ENCODE results near the gene REC8. TPM values are rescaled to one million over a fixed set of nuclear protein-coding genes. Genes with fewer than 3 reads are reported as not detected.
A peak's percentile ranks its signal among the peaks of the same experiment; 100 is the strongest.

REC8 gene
- total RNA-seq, 1 donor from 2014 or later: 46.4 TPM

GRCh38 chr14:24196071-24197055 is 24.5 kb downstream of the REC8 start:
- H4K20me1 ChIP-seq (ENCODE audit: insufficient read depth, low read length): peaks cover 5% of the 10 kb centered on the region
- H3K27me3 ChIP-seq (ENCODE audit: insufficient read depth, low read length): no peaks in the 10 kb centered on the region
- Mint-ChIP-seq H3K9me3 (ENCODE audit: unreplicated experiment) (peaks cover 4% of the 10 kb centered on the region), H3K27me3 (ENCODE audit: low read depth, unreplicated experiment) (no peaks in the 10 kb centered on the region), H3K4me3 (ENCODE audit: unreplicated experiment) (peak overlapping the region; percentile 96), H3K4me1 (ENCODE audit: low read depth, unreplicated experiment) (peaks cover 16% of the 10 kb centered on the region), H3K36me3 (ENCODE audit: low read depth, unreplicated experiment) (peaks cover 23% of the 10 kb centered on the region), H3K27ac (ENCODE audit: unreplicated experiment) (peak overlapping the region; percentile 94)
- peaks cover 58% of the 10 kb centered on the region for H3K79me2 ChIP-seq (ENCODE audit: insufficient read depth, low read length)
- peaks cover 15% of the 10 kb centered on the region for H3K36me3 ChIP-seq (ENCODE audit: insufficient read depth, low read length)
- H3K9me3 ChIP-seq (ENCODE audit: insufficient read depth, low read depth, low read length): peaks cover 2% of the 10 kb centered on the region
- H3K27ac ChIP-seq (ENCODE audit: low read depth, low read length): peak overlapping the region; percentile 97
- peak overlapping the region; percentile 69 for H3K4me3 ChIP-seq (ENCODE audit: insufficient read depth, low read depth, low read length)
- DNase-seq (ENCODE audit: low read depth) (peak; percentile 24), FAIRE-seq (no peak)
- peaks cover 5% of the 10 kb centered on the region for H3K4me1 ChIP-seq (ENCODE audit: insufficient read depth, low read length)
- TF ChIP-seq CTCF (IDR thresholded peaks at IDR 0.05; ENCODE audit: insufficient read depth, low read depth, low read length) (no peak), EZH2 (IDR thresholded peaks at IDR 0.05; ENCODE audit: insufficient read depth, low read length) (no peak)
- H2AFZ ChIP-seq (ENCODE audit: low read depth, low read length): peak overlapping the region; percentile 93
- peak overlapping the region; percentile 95 for H3K4me2 ChIP-seq (ENCODE audit: low read length)
- H3K9ac ChIP-seq (ENCODE audit: low read length): peak overlapping the region; percentile 99

GRCh38 chr14:24197056-24197450 is 25.2 kb downstream of the REC8 start:
- H3K36me3 ChIP-seq (ENCODE audit: insufficient read depth, low read length): peaks cover 15% of the 10 kb centered on the region
- H3K4me2 ChIP-seq (ENCODE audit: low read length): peak overlapping the region; percentile 95
- H3K9ac ChIP-seq (ENCODE audit: low read length): no peak overlapping the region
- H3K79me2 ChIP-seq (ENCODE audit: insufficient read depth, low read length): peaks cover 51% of the 10 kb centered on the region
- no peak overlapping the region for H3K4me3 ChIP-seq (ENCODE audit: insufficient read depth, low read depth, low read length)
- Mint-ChIP-seq H3K4me1 (ENCODE audit: low read depth, unreplicated experiment) (peaks cover 16% of the 10 kb centered on the region), H3K27ac (ENCODE audit: unreplicated experiment) (peak overlapping the region; percentile 35), H3K36me3 (ENCODE audit: low read depth, unreplicated experiment) (peaks cover 27% of the 10 kb centered on the region), H3K9me3 (ENCODE audit: unreplicated experiment) (peaks cover 4% of the 10 kb centered on the region), H3K4me3 (ENCODE audit: unreplicated experiment) (peak overlapping the region; percentile 96), H3K27me3 (ENCODE audit: low read depth, unreplicated experiment) (no peaks in the 10 kb centered on the region)
- H3K9me3 ChIP-seq (ENCODE audit: insufficient read depth, low read depth, low read length): peaks cover 2% of the 10 kb centered on the region
- TF ChIP-seq CTCF (IDR thresholded peaks at IDR 0.05; ENCODE audit: insufficient read depth, low read depth, low read length) (no peak), EZH2 (IDR thresholded peaks at IDR 0.05; ENCODE audit: insufficient read depth, low read length) (no peak)
- DNase-seq (ENCODE audit: low read depth) (no peak), FAIRE-seq (no peak)
- H4K20me1 ChIP-seq (ENCODE audit: insufficient read depth, low read length): peaks cover 5% of the 10 kb centered on the region
- no peaks in the 10 kb centered on the region for H3K27me3 ChIP-seq (ENCODE audit: insufficient read depth, low read length)
- peaks cover 5% of the 10 kb centered on the region for H3K4me1 ChIP-seq (ENCODE audit: insufficient read depth, low read length)
- no peak overlapping the region for H3K27ac ChIP-seq (ENCODE audit: low read depth, low read length)
- no peak overlapping the region for H2AFZ ChIP-seq (ENCODE audit: low read depth, low read length)
